HepG2 (cell line): Measurements from ENCODE around the gene RPS13. TPM values are rescaled to one million over a fixed set of nuclear protein-coding genes. Genes with fewer than 3 reads are reported as not detected.

Source experiments
- DNMT3B ChIP-seq: conservative IDR thresholded peaks from 2 replicates; pipeline ENCODE4 v1.6.1; 2016; ENCODE audit warnings: missing biosample characterization, control low read depth
- ESRRA ChIP-seq: sonication (generic); formaldehyde crosslinking; IDR thresholded peaks from 2 replicates; pipeline ENCODE4 v1.5.1; 2020; ENCODE audit warnings: mild to moderate bottlenecking, low read depth, missing genetic modification reagents
- FOXA3 ChIP-seq: IDR thresholded peaks from 2 replicates; pipeline ENCODE4 v1.6.1; 2016; ENCODE audit warnings: missing genetic modification reagents, missing compliant biosample characterization
- GPN1 ChIP-seq: sonication (generic); formaldehyde crosslinking; IDR thresholded peaks from 2 replicates; pipeline ENCODE4 v1.5.1; 2020; ENCODE audit warnings: missing genetic modification reagents, borderline replicate concordance
- IKZF4 ChIP-seq: sonication (generic); formaldehyde crosslinking; IDR thresholded peaks from 2 replicates; pipeline ENCODE4 v1.5.1; 2020; ENCODE audit warnings: borderline replicate concordance, mild to moderate bottlenecking, low read depth, missing genetic modification reagents; ENCODE audit errors: not compliant biosample characterization
- KDM6A ChIP-seq: IDR thresholded peaks from 2 replicates; pipeline ENCODE4 v1.6.1; 2016; ENCODE audit warnings: low read depth
- NFATC3 ChIP-seq: sonication (generic); formaldehyde crosslinking; IDR thresholded peaks from 2 replicates; pipeline ENCODE4 v1.5.1; 2020; ENCODE audit warnings: mild to moderate bottlenecking, missing genetic modification reagents
- NFE2L2 ChIP-seq: fragments of 150-350 bp; IDR thresholded peaks from 2 replicates; pipeline ENCODE4 v1.6.1; 2014; ENCODE audit warnings: low read length
- SP5 ChIP-seq: IDR thresholded peaks from 2 replicates; pipeline ENCODE4 v1.6.1; 2016; ENCODE audit warnings: low read depth, borderline replicate concordance
- ZNF234 ChIP-seq: sonication (generic); formaldehyde crosslinking; conservative IDR thresholded peaks from 2 replicates; pipeline ENCODE4 v1.5.1; 2020; ENCODE audit warnings: mild to moderate bottlenecking, missing genetic modification reagents
- ZNF260 ChIP-seq: sonication (generic); formaldehyde crosslinking; IDR thresholded peaks from 2 replicates; pipeline ENCODE4 v1.4.0; 2020; ENCODE audit warnings: missing genetic modification reagents, low read depth, mild to moderate bottlenecking, borderline replicate concordance
- ZNF451 ChIP-seq: sonication (generic); formaldehyde crosslinking; IDR thresholded peaks from 2 replicates; pipeline ENCODE4 v1.5.0; 2020; ENCODE audit warnings: mild to moderate bottlenecking, missing genetic modification reagents
- ZNF564 ChIP-seq: sonication (generic); formaldehyde crosslinking; IDR thresholded peaks from 2 replicates; pipeline ENCODE4 v1.8.1; 2023; ENCODE audit warnings: mild to moderate bottlenecking, missing genetic modification reagents
- ZNF607 ChIP-seq: sonication (generic); formaldehyde crosslinking; IDR thresholded peaks from 2 replicates; pipeline ENCODE4 v1.5.1; 2020; ENCODE audit warnings: missing genetic modification reagents, mild to moderate bottlenecking, borderline replicate concordance
- ZNF678 ChIP-seq: sonication (generic); formaldehyde crosslinking; IDR thresholded peaks from 2 replicates; pipeline ENCODE4 v1.4.0; 2020; ENCODE audit warnings: mild to moderate bottlenecking, missing genetic modification reagents
- ZNF713 ChIP-seq: sonication (generic); formaldehyde crosslinking; IDR thresholded peaks from 2 replicates; pipeline ENCODE4 v1.4.0; 2020; ENCODE audit warnings: mild to moderate bottlenecking, missing genetic modification reagents
- ZNF780A ChIP-seq: sonication (generic); formaldehyde crosslinking; IDR thresholded peaks from 2 replicates; pipeline ENCODE4 v1.8.0; 2022; ENCODE audit warnings: mild to moderate bottlenecking, missing genetic modification reagents, moderate library complexity
- polyA plus RNA-seq, 8 experiments: library from polyadenylated mRNA; depleted of rRNA in 3 of 8; stranded (reverse) in 7 of 8; unstranded in 1 of 8; fragments of >200 nt; fragmentation: Illumina TruSeq in 4 of 8; extraction: Trizol in 4 of 8; gene quantifications; 2 replicates each; pipeline versions ENCODE4 v1.2.1 to v1.2.3, GENCODE V29; 2011 to 2016; ENCODE audit warnings: low read depth in 4 of 8, missing spikeins in 1 of 8, mixed read lengths in 1 of 8; ENCODE audit not compliant: insufficient read depth in 1 of 8
- total RNA-seq, 5 experiments: library from RNA; depleted of rRNA; stranded (reverse); fragments of >200 nt; fragmentation: Illumina TruSeq; extraction: Trizol; gene quantifications; 2 replicates each; pipeline ENCODE4 v1.2.3, GENCODE V29; 2016; ENCODE audit warnings: low read depth in 1 of 5
- TF ChIP-seq, protein P1 (sequence below): sonication (generic); formaldehyde crosslinking; IDR thresholded peaks from 2 replicates; pipeline ENCODE4 v1.4.0; 2020; ENCODE audit warnings: missing genetic modification reagents
- TF ChIP-seq, protein P2 (sequence below): IDR thresholded peaks from 2 replicates; pipeline ENCODE4 v1.6.1; 2016
- TF ChIP-seq, protein P3 (sequence below): IDR thresholded peaks from 2 replicates; pipeline ENCODE4 v1.6.1; 2012; ENCODE audit warnings: low read length, improper control_type of control experiment
- TF ChIP-seq, protein P4 (sequence below): sonication (generic); formaldehyde crosslinking; IDR thresholded peaks from 2 replicates; pipeline ENCODE4 v1.4.0; 2020; ENCODE audit warnings: mild to moderate bottlenecking, low read depth, missing genetic modification reagents

The RPS13 gene
- total and polyA plus RNA-seq, 2 of the 13 experiments (the other 11 are each of a cell fraction or from before 2014, with no cell fraction given): 1,542 to 2,245 TPM

DNA sequence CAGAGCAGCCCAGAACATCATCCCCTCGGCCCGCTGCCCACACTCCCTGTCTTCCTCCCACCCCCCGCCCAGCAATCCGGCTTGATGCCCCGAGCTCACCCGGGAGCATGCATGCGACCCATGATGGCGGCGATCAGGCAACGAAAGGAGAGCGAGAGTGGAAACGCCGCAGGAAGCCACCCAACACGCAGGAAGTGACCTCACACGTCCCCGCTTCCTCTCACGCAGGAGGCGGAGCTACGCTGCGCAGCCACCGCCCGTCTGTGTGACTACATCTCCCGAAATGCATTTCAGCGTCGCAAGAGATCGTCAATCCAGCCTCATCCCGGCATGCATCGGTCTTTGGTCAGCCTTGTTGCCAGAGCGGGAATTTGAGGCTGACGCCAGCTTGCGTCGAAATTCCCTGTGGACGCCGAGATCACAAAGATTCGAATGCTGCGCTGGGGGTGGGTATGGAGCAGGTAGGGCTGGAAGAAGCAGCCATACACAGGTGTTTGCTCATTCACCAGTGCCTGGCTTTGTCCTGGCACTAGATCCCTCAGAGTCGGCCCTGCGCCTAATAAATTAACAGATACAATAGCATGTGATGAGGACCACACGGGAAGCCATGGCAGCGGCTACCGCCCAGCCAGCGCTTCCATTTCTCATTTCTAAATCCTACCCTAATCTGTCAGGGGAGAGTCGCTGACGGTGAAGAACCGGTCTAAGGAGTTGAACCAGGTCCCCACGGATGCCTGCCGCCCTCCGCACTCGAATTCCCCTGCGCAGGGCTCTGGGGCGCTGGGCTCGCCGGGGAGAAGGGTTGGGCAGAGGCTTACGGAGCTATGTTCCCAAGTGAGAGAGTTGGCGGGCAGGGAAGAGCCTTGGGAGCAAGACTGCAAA lies at the start of gene RPS13 (continued):
- TF ChIP-seq, protein P1, sequence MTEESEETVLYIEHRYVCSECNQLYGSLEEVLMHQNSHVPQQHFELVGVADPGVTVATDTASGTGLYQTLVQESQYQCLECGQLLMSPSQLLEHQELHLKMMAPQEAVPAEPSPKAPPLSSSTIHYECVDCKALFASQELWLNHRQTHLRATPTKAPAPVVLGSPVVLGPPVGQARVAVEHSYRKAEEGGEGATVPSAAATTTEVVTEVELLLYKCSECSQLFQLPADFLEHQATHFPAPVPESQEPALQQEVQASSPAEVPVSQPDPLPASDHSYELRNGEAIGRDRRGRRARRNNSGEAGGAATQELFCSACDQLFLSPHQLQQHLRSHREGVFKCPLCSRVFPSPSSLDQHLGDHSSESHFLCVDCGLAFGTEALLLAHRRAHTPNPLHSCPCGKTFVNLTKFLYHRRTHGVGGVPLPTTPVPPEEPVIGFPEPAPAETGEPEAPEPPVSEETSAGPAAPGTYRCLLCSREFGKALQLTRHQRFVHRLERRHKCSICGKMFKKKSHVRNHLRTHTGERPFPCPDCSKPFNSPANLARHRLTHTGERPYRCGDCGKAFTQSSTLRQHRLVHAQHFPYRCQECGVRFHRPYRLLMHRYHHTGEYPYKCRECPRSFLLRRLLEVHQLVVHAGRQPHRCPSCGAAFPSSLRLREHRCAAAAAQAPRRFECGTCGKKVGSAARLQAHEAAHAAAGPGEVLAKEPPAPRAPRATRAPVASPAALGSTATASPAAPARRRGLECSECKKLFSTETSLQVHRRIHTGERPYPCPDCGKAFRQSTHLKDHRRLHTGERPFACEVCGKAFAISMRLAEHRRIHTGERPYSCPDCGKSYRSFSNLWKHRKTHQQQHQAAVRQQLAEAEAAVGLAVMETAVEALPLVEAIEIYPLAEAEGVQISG (CRISPR knock-in tag): peak; percentile 95
- TF ChIP-seq IKZF4 (CRISPR knock-in tag) (peak; percentile 46), ZNF678 (CRISPR knock-in tag) (no peak; the same call in 1 of the 2 replicates), SP5 (CRISPR knock-in tag) (peak; percentile 45; the same call in 1 of the 2 replicates), DNMT3B (CRISPR knock-in tag) (no peak; the same call in 1 of the 2 replicates), NFE2L2 (no peak), NFATC3 (CRISPR knock-in tag) (peak; percentile 81; the same call in 1 of the 2 replicates), ZNF780A (CRISPR knock-in tag) (peak; percentile 78; the same call in 1 of the 2 replicates), FOXA3 (CRISPR knock-in tag) (peak; percentile 84), ESRRA (CRISPR knock-in tag) (no peak; the same call in 1 of the 2 replicates), ZNF607 (CRISPR knock-in tag) (peak; percentile 90; the same call in 1 of the 2 replicates), ZNF234 (no peak), ZNF713 (no peak), ZNF451 (peak; percentile 83; the same call in 1 of the 2 replicates), GPN1 (CRISPR knock-in tag) (0 out of 2 replicates have a peak, but pooled peaks have one; percentile 15), ZNF564 (no peak), ZNF260 (CRISPR knock-in tag) (no peak), KDM6A (CRISPR knock-in tag) (no peak)
- TF ChIP-seq, protein P2, sequence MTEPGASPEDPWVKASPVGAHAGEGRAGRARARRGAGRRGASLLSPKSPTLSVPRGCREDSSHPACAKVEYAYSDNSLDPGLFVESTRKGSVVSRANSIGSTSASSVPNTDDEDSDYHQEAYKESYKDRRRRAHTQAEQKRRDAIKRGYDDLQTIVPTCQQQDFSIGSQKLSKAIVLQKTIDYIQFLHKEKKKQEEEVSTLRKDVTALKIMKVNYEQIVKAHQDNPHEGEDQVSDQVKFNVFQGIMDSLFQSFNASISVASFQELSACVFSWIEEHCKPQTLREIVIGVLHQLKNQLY (CRISPR knock-in tag): no peak; the same call in 1 of the 2 replicates
- TF ChIP-seq, protein P3, sequence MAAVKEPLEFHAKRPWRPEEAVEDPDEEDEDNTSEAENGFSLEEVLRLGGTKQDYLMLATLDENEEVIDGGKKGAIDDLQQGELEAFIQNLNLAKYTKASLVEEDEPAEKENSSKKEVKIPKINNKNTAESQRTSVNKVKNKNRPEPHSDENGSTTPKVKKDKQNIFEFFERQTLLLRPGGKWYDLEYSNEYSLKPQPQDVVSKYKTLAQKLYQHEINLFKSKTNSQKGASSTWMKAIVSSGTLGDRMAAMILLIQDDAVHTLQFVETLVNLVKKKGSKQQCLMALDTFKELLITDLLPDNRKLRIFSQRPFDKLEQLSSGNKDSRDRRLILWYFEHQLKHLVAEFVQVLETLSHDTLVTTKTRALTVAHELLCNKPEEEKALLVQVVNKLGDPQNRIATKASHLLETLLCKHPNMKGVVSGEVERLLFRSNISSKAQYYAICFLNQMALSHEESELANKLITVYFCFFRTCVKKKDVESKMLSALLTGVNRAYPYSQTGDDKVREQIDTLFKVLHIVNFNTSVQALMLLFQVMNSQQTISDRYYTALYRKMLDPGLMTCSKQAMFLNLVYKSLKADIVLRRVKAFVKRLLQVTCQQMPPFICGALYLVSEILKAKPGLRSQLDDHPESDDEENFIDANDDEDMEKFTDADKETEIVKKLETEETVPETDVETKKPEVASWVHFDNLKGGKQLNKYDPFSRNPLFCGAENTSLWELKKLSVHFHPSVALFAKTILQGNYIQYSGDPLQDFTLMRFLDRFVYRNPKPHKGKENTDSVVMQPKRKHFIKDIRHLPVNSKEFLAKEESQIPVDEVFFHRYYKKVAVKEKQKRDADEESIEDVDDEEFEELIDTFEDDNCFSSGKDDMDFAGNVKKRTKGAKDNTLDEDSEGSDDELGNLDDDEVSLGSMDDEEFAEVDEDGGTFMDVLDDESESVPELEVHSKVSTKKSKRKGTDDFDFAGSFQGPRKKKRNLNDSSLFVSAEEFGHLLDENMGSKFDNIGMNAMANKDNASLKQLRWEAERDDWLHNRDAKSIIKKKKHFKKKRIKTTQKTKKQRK: no peak
- TF ChIP-seq, protein P4, sequence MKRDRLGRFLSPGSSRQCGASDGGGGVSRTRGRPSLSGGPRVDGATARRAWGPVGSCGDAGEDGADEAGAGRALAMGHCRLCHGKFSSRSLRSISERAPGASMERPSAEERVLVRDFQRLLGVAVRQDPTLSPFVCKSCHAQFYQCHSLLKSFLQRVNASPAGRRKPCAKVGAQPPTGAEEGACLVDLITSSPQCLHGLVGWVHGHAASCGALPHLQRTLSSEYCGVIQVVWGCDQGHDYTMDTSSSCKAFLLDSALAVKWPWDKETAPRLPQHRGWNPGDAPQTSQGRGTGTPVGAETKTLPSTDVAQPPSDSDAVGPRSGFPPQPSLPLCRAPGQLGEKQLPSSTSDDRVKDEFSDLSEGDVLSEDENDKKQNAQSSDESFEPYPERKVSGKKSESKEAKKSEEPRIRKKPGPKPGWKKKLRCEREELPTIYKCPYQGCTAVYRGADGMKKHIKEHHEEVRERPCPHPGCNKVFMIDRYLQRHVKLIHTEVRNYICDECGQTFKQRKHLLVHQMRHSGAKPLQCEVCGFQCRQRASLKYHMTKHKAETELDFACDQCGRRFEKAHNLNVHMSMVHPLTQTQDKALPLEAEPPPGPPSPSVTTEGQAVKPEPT (CRISPR knock-in tag): no peak; the same call in 1 of the 2 replicates
